NB4 (cell line): ENCODE results near the gene IDNK.

Source experiments
- DNase-seq: peaks from one replicate; pipeline ENCODE4 v3.0.0; 2010; ENCODE audit warnings: low read depth
- H3K4me3 ChIP-seq: one replicate; pipeline ENCODE4 v1.5.1; 2011; ENCODE audit warnings: mild to moderate bottlenecking, low read depth, low read length, moderate library complexity
- CTCF ChIP-seq: IDR thresholded peaks from one replicate; pipeline ENCODE4 v1.5.1; 2012; ENCODE audit warnings: low read depth, low read length
- MAX ChIP-seq: IDR thresholded peaks from 2 replicates; pipeline ENCODE4 v1.6.1; 2011; ENCODE audit warnings: low read depth, low read length
- MYC ChIP-seq: IDR thresholded peaks from 2 replicates; pipeline ENCODE4 v1.6.1; 2011; ENCODE audit warnings: low read depth, low read length
- POLR2A ChIP-seq: IDR thresholded peaks from 2 replicates; pipeline ENCODE4 v1.6.1; 2011; ENCODE audit warnings: mild to moderate bottlenecking; ENCODE audit not compliant: insufficient read length; ENCODE audit errors: extremely low read depth

Gene IDNK

GRCh38 chr9:83665580-83666200, 42.7 kb downstream of the IDNK start:
- H3K4me3 ChIP-seq, result no peak overlapping the region
- DNase-seq, result peak; percentile 38
- TF ChIP-seq CTCF (no peak), MAX (no peak), POLR2A (no peak), MYC (no peak)

DNA sequence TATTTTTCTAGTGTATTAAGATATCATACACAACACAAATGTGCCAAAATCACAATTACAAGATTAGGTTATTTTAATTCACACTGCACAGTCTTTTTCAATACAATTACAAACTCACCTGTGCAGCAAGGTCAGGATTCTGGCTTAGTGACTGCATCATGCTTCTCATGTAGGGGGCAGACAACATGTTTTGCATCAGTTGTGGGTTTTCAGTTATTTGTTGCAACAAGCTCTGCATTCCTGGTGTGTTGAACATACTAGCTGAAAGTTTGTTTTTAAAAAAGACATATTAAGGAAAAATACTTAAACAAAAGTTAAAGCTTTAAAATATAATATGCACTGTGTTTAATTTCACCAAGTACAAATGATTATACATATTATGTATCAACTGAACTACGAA, 46.1 kb downstream of the IDNK start:
- DNase-seq, result no peak
- no peak overlapping the region for H3K4me3 ChIP-seq
- TF ChIP-seq CTCF (no peak), MAX (no peak), MYC (no peak), POLR2A (no peak)

GRCh38 chr9:83670381-83670780, 47.4 kb downstream of the IDNK start:
- no peak overlapping the region for H3K4me3 ChIP-seq
- no peak for DNase-seq
- TF ChIP-seq CTCF (no peak), MAX (no peak), MYC (no peak), POLR2A (no peak)

DNA sequence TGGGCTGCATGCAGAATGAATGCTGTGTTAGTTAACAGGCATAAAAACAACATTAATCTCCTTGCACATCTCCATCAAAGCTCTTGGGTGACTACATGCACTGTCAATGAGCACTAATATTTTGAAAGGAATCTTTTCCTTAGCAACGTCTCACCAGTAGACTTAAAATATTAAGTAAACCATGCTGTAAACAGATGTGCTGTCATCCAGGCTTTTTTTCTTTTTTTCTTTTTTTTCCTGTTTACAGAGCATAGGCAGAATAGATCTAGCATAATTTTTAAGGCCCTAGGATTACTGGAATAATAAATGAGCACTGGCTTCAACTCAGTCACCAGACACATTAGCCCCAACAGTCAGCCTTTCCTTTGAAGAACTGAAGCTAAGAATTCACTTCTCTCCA, 48.5 kb downstream of the IDNK start:
- DNase-seq, result no peak
- TF ChIP-seq CTCF (no peak), MAX (no peak), MYC (no peak), POLR2A (no peak)
- no peak overlapping the region for H3K4me3 ChIP-seq

DNA sequence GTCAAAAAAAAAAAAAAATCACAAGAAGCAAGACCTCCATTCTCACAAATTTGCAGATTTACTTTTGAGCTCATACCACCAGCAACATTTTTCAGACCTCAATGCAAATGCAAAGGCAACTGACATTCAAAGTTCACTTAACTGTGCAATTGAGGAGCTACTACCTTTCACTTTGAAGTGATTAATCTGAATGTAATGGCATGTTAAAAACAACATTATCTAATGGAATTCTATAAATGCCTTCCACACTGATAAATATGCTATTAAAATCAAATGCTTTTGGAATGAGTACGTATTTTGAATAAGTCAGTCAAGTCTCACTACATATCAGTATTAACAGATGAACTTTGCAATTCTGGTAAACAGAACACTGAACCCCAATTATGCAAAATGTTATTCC, 52.5 kb downstream of the IDNK start:
- H3K4me3 ChIP-seq, result no peak overlapping the region
- no peak for DNase-seq
- TF ChIP-seq CTCF (no peak), MAX (no peak), MYC (no peak), POLR2A (no peak)
